ENCODE data around the gene NMUR1.

- TF ChIP-seq CTCF (IDR thresholded peaks at IDR 0.05) (no peak), EP300 (IDR thresholded peaks at IDR 0.05) (no peak)
Observed at GRCh38 chr2:231519975-231520555, 10.2 kb downstream of the NMUR1 start.

All from tibial nerve (tissue), 4 donors.